Measurements from ENCODE around the gene WAPL.

The WAPL gene

DNA sequence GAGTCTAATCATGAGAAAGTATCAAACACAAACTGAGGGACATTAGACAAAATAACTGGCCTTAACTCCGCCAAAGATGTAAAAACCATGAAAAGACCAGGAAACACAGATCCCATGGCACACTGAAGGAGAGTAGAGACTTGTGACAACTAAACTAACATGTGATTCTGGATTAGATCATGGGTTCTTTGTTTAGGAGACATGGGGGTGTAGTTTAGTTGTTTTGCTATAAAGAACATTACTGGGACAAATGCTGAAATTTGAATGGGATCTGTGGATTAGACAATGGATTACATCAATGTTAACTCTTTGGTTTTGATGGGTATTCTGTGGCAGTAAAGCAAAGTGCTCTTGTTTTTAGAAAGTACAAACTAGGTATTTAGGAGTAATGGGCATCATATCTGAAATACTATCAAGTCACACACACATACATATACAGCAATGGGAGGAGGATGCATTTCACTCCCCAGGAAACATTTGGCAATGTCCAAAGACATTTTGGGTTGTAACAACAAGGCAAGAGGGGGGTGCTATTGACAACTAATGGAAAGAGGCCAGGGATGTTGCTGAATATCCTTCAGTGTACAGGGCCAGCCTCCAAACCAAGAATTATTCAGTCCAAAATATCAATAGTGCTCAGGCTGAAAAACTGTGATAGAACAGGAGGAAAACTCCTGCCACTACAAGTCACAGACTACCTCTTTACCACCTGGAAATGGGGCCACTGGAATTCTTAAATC, 32.4 kb downstream of the WAPL start:
- no peak overlapping the region for H3K4me3 ChIP-seq (ENCODE audit: low read depth, low read length)
- TF ChIP-seq, protein P1, sequence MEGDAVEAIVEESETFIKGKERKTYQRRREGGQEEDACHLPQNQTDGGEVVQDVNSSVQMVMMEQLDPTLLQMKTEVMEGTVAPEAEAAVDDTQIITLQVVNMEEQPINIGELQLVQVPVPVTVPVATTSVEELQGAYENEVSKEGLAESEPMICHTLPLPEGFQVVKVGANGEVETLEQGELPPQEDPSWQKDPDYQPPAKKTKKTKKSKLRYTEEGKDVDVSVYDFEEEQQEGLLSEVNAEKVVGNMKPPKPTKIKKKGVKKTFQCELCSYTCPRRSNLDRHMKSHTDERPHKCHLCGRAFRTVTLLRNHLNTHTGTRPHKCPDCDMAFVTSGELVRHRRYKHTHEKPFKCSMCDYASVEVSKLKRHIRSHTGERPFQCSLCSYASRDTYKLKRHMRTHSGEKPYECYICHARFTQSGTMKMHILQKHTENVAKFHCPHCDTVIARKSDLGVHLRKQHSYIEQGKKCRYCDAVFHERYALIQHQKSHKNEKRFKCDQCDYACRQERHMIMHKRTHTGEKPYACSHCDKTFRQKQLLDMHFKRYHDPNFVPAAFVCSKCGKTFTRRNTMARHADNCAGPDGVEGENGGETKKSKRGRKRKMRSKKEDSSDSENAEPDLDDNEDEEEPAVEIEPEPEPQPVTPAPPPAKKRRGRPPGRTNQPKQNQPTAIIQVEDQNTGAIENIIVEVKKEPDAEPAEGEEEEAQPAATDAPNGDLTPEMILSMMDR (IDR thresholded peaks at IDR 0.05; ENCODE audit: low read depth, low read length, missing control alignments): no peak
- no peak for DNase-seq (ENCODE audit: low read depth)

DNA sequence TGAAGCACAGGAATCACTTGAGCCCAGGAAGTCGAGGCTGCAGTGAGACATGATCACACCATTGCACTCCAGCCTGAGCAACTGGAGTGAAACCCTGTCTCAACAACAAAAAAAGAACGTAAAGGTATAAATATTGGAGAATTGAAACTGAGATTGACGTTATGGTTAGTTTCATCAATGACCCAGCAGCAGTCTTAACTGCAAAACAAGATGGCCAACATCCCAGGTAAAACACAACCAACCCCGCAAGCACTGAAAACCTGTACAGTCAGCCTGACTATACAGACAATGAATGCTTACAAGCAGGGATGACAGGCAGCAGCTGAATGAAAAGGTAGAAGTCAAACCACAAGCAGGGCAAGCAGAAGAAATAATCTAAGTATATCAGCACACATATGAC, 34.7 kb downstream of the WAPL start:
- DNase-seq (ENCODE audit: low read depth): no peak
- H3K4me3 ChIP-seq (ENCODE audit: low read depth, low read length): no peak overlapping the region
- TF ChIP-seq, protein P1 (IDR thresholded peaks at IDR 0.05; ENCODE audit: low read depth, low read length, missing control alignments): no peak

DNA sequence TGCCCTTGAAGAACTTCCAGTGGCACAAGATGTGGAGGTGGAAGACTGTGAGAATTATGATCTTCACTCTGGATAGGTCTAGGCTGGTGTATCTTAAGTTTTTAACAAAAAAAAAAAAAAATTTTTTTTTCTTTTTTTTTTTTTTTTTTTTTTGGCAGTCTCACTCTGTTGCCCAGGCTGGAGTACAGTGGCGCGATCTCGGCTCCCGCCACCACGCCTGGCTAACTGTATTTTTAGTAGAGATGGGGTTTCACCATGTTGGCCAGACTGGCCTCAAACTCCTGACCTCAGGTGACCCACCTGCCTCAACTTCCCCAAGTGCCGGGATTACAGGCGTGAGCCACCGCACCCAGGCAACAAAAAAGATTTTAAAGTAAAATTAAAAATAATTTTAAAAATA, 37.9 kb downstream of the WAPL start:
- no peak for DNase-seq (ENCODE audit: low read depth)
- H3K4me3 ChIP-seq (ENCODE audit: low read depth, low read length): no peak overlapping the region
- TF ChIP-seq, protein P1 (IDR thresholded peaks at IDR 0.05; ENCODE audit: low read depth, low read length, missing control alignments): no peak

DNA sequence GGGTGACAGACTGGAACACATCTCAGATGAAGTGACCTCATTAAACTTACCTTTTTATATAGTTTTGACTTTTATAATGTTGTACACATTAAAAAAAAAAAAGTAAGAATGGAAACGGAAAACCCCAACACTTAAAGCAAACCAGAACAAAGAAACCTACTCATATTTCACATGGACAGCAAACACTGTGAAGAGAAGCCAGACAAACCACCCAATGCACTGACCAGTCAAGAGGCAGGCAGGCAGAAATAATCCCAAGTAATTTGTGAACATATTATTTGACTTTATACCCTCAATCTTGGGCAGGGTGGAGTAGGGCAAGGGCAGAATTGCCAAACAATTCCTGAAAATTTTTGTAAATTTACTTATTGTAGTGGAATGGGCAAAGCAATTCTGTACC, 39.8 kb downstream of the WAPL start:
- no peak for DNase-seq (ENCODE audit: low read depth)
- no peak overlapping the region for H3K4me3 ChIP-seq (ENCODE audit: low read depth, low read length)
- TF ChIP-seq, protein P1 (IDR thresholded peaks at IDR 0.05; ENCODE audit: low read depth, low read length, missing control alignments): no peak

DNA sequence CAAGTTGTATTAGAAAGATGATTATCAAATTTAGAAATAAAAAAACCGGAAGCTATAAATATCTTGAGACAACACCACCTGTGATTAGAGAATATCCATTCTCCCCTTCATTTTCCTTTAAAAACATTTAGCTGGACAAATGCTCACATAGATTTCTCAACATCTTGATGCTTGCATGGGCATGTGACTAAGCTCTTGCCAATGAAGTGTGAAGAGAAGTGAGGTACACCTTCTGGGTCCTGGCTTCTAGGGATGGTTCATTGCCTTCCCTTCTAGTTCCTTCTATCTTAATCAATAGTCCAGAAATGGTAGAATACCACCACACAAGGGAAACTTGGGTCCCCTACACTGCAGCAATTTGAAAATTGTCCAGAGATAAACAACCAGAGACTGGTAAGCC, 41.0 kb downstream of the WAPL start:
- DNase-seq (ENCODE audit: low read depth): no peak
- H3K4me3 ChIP-seq (ENCODE audit: low read depth, low read length): no peak overlapping the region

DNA sequence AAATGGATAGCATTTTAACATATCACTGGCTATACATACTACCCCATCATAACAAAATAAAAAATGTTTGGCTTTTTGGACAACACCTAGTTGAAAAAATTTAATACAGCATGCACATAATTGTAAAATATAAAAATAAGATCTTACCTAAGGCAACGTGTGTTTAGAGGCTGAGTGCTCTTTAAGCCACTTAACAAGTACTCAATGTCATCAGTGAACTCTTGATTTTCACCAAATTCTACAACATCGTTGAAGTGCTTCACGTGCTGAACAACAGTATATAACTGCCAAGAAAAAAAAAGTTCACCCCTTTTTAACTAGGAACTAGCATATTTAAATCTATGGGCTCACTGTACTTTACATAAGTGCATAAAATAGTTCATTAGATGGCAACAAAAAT, 49.5 kb downstream of the WAPL start:
- no peak overlapping the region for H3K4me3 ChIP-seq (ENCODE audit: low read depth, low read length)
- TF ChIP-seq, protein P1 (IDR thresholded peaks at IDR 0.05; ENCODE audit: low read depth, low read length, missing control alignments): no peak
- no peak for DNase-seq (ENCODE audit: low read depth)

More for the DNA sequence above, 41.0 kb downstream of the WAPL start:
- TF ChIP-seq, protein P1 (IDR thresholded peaks at IDR 0.05; ENCODE audit: low read depth, low read length, missing control alignments): no peak
